Stimulated activated naive B cell treated with anti-CD40 and anti-IgM and Interleukin-4, amounts not matched to agents 10 μg/mL and 1 μg/mL and 100 μg/mL, for 72 hours (primary cell): Measurements from ENCODE around the gene ADAMTS14.

Experiments
- ATAC-seq, 2 donors: fragments of 150-1000 bp; cut with Tn5 transposase; replicated peaks; 2 replicates each; pipeline ENCODE4 v1.10.0; 2021; ENCODE audit warnings: moderate library complexity in 1 of 2
- DNase-seq: peaks from one replicate; pipeline ENCODE4 v3.0.0; 2021
- H3K27ac Mint-ChIP-seq: one replicate; pipeline ENCODE4 v1.8.0; 2022; ENCODE audit warnings: mild to moderate bottlenecking, mixed read lengths
- H3K27me3 Mint-ChIP-seq, 2 donors: one replicate each; pipeline ENCODE4 v1.8.0; 2022; ENCODE audit warnings: mixed read lengths in 2 of 2
- H3K36me3 Mint-ChIP-seq, 2 donors: one replicate each; pipeline ENCODE4 v1.8.0; 2022; ENCODE audit warnings: mixed read lengths in 2 of 2, mild to moderate bottlenecking in 1 of 2
- H3K4me1 Mint-ChIP-seq, 2 donors: one replicate each; pipeline ENCODE4 v1.8.0; 2022; ENCODE audit warnings: mixed read lengths in 2 of 2, mild to moderate bottlenecking in 1 of 2
- H3K4me3 Mint-ChIP-seq, 2 donors: one replicate each; pipeline ENCODE4 v1.8.0; 2022; ENCODE audit warnings: mild to moderate bottlenecking in 2 of 2, mixed read lengths in 2 of 2, moderate library complexity in 1 of 2
- H3K9me3 Mint-ChIP-seq, 2 donors: one replicate each; pipeline ENCODE4 v1.8.0; 2022; ENCODE audit warnings: mixed read lengths in 2 of 2, mild to moderate bottlenecking in 1 of 2

Gene ADAMTS14

DNA sequence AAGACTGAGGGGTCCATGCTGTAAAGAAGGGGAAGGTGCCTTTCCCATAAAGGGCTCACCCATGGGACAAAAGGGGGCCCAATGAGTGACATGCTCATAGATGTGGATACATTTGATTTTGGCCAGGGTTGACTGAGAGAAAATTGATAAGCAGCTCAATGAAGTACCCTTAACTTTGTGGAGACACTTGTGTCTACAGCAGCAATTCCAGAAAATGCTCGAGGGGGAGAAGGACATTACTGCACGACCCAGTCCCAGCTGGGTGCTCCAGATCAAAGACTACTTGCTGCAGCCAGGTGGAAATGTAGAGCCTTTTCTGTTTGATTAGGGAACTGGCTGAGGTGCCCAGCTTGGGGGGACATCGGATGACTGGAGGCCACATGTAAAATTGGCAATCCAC, 22.2 kb upstream of the ADAMTS14 start:
- H3K36me3 Mint-ChIP-seq = peaks cover 5 to 19% of the 10 kb centered on the region in 2 donors
- H3K27me3 Mint-ChIP-seq = peaks cover 0 to 3% of the 10 kb centered on the region in 2 donors
- ATAC-seq = no peak
- no peaks in the 10 kb centered on the region for H3K4me1 Mint-ChIP-seq
- no peak for DNase-seq
- H3K4me3 Mint-ChIP-seq = no peak overlapping the region
- H3K27ac Mint-ChIP-seq = no peak overlapping the region
- peaks cover 36 to 48% of the 10 kb centered on the region in 2 donors for H3K9me3 Mint-ChIP-seq

DNA sequence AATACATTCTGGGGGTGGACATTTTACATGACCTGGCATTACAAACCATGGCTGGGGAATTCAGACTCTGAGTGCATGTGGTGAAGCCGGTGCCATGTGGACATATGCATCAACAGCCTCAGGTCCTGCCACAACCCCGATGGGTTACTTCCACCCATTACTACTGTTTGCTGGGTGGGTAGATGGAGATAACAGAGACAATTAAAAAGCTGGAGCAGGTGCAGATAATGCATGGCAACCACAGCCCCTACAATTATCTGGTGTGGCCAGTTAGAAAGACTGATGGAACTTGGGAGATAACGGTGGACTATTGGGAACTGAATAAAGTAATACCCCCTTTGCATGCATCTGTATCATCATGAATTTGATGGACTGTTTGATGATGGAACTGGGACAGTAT, 21.6 kb upstream of the ADAMTS14 start:
- peaks cover 36 to 48% of the 10 kb centered on the region in 2 donors for H3K9me3 Mint-ChIP-seq
- H3K4me3 Mint-ChIP-seq = no peak overlapping the region
- peaks cover 5% of the 10 kb centered on the region in 2 donors for H3K27me3 Mint-ChIP-seq
- H3K27ac Mint-ChIP-seq = no peak overlapping the region
- ATAC-seq (no peak), DNase-seq (no peak)
- H3K4me1 Mint-ChIP-seq = no peaks in the 10 kb centered on the region
- peaks cover 7 to 19% of the 10 kb centered on the region in 2 donors for H3K36me3 Mint-ChIP-seq

DNA sequence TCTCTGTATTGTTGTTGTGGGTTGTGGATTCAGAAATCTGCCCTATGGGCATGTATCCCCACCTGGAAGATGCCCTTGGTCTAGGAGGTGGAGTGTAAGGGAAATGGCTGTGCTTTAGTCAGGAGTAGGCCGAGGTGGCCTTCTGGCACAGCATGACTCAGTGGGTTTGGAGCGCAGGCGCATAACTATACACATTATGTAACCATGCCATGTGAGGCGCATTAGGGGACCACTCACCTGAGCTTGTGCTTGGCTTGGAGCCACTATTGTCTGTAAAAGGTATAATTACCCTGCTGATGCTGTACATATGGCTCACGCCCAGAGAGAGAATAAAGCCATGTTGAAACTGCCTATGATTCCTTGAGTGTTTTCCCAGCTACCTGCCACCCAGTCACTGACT, 20.6 kb upstream of the ADAMTS14 start:
- DNase-seq (no peak), ATAC-seq (no peak)
- Mint-ChIP-seq H3K4me1 (peaks cover 3 to 9% of the 10 kb centered on the region in 2 donors), H3K27ac (no peak overlapping the region), H3K9me3 (peaks cover 36 to 48% of the 10 kb centered on the region in 2 donors), H3K27me3 (peaks cover 5% of the 10 kb centered on the region in 2 donors), H3K4me3 (no peak overlapping the region), H3K36me3 (peaks cover 7 to 19% of the 10 kb centered on the region in 2 donors)

DNA sequence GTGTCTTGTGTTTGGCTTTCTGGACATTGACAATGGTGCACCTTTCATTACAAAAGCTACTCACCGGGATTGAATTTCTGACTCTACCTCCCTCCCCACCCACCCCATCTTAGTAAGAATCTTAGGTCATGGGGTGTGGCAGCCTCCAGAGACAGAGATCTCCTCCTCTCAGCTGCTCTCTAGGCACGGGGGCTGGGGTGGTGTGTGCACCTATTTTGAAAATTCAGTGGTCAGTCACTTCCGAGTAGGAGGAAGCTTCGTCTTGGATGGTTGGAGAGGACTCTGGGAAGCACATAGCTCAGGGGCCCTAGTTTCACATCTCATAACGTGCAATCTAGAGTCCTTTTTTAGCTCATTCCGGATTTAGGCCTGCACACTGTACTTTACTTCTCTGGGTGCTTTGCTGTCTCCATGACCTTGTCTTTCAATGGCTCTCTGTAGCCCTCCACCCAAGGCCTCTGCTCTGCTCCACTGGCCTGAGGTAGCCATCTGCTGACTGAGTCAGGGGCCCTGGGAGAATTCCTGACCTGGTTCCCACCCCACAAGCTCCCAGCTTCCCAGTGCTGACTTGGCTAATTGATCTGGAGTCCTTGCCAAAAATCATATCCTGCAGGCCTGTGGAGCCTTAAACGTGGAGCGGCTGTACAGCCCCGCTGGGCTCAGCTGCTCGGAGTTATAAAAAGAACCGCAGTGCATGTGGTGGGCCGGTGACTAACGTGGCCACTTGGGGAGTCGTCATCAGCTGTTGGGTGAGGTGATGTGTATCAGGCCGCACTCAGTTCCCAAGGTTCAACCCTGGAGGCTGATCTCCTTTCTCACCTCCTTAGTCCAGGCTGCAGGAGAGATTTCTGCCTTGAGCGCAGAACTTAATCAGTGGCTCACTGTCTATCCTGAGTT, 19.3 kb upstream of the ADAMTS14 start:
- no peak for DNase-seq
- H3K27me3 Mint-ChIP-seq = peaks cover 5% of the 10 kb centered on the region in 2 donors
- no peak overlapping the region for H3K4me3 Mint-ChIP-seq
- H3K9me3 Mint-ChIP-seq = peaks cover 31 to 40% of the 10 kb centered on the region in 2 donors
- H3K27ac Mint-ChIP-seq = no peak overlapping the region
- peaks cover 6 to 13% of the 10 kb centered on the region in 2 donors for H3K4me1 Mint-ChIP-seq
- peaks cover 7 to 17% of the 10 kb centered on the region in 2 donors for H3K36me3 Mint-ChIP-seq
- no peak for ATAC-seq

DNA sequence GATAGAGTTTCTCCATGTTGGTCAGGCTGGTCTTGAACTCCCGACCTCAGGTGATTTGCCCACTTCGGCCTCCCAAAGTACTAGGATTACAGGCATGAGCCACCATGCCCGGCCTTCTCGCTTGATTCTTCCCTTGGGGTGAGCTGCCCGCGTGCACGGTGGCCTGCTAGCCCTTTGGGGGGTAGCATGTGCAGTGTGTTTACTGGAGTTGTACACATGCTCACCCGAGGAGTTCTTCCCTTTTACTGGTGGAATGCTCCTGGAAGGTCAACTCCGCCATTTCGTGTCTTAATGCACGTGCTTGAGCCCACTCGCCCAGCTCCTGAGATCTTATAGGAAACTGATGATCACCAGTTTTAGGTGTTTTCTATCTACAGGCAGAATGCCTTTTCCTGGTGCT, 17.0 kb upstream of the ADAMTS14 start:
- Mint-ChIP-seq H3K4me3 (no peak overlapping the region), H3K4me1 (peaks cover 6 to 13% of the 10 kb centered on the region in 2 donors), H3K27me3 (peaks cover 7 to 11% of the 10 kb centered on the region in 2 donors), H3K36me3 (peaks cover 2 to 4% of the 10 kb centered on the region in 2 donors), H3K9me3 (peaks cover 22 to 23% of the 10 kb centered on the region in 2 donors), H3K27ac (no peak overlapping the region)
- ATAC-seq (no peak), DNase-seq (no peak)

DNA sequence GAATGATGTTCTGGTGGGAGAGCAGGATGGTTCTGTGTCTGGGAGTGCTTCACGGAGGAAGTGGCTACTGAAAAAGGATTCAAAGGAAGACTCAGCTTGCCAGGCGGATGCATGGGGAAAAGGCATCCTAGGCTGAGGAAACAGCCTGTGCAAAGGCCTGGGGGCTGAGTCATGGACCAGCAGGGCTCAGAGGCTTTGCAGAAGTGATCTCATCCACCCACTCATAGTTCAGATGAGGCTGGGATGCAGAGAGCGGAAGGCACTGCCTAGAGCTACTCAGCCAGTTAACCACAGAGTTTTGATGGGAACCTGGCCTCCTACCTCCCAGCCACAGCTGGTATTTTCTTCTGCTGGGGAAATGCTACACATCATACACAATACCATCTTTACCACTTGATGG, 15.8 kb upstream of the ADAMTS14 start:
- peaks cover 14 to 17% of the 10 kb centered on the region in 2 donors for H3K9me3 Mint-ChIP-seq
- H3K36me3 Mint-ChIP-seq = peaks cover 2 to 3% of the 10 kb centered on the region in 2 donors
- H3K4me3 Mint-ChIP-seq = no peak overlapping the region
- H3K4me1 Mint-ChIP-seq = peaks cover 6 to 13% of the 10 kb centered on the region in 2 donors
- peaks cover 15 to 19% of the 10 kb centered on the region in 2 donors for H3K27me3 Mint-ChIP-seq
- peak; percentile 98 for ATAC-seq
- H3K27ac Mint-ChIP-seq = peak overlapping the region; percentile 2
- DNase-seq = peak; percentile 51

DNA sequence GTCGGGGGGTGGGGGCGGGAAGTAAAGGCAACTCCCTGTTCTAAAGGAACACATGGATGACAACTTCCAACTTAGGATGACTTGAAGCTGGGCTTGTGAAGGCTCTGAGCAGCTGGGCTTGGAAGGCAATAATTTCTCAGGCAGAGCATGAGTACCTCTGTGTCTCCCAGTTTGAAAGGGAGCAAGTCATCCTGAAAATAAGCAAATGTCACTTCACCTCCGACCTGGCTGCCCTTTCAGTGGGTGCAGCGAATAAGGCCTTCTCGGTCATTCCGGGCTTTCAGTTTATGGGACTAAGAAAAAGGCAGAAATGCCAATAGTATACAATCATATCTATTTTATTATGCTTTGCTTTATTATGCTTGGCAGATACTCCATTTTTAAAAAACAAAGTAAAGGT, 15.3 kb upstream of the ADAMTS14 start:
- Mint-ChIP-seq H3K27ac (peak overlapping the region; percentile 2), H3K4me1 (peaks cover 6 to 13% of the 10 kb centered on the region in 2 donors), H3K9me3 (peaks cover 8 to 12% of the 10 kb centered on the region in 2 donors), H3K27me3 (peaks cover 20 to 25% of the 10 kb centered on the region in 2 donors), H3K36me3 (peaks cover 0 to 2% of the 10 kb centered on the region in 2 donors), H3K4me3 (no peak overlapping the region)
- ATAC-seq (peak in 1 of 2 donors; percentile 22), DNase-seq (no peak)

DNA sequence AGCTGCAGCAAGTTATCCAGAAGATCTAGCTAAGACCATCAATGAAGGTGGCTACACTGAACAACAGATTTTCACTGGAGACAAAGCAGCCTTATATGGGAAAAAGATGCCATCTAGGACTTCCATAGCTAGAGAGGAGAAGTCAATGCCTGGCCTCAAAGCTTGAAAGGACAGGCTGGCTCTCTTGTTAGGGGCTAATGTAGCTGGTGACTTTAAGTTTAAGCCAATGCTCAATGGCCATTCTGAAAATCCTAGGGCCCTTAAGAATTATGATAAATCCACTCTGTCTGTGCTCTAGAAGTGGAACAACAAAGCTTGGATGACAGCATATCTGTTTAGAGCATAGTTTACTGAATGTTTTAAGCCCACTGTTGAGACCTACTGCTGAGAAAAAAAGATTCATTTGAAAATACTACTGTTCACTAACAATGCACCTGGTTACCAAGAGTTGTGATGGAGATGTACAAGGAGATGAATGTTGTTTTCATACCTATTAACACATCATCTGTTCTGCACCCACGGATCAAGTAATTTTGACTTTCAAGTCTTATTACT, 13.6 kb upstream of the ADAMTS14 start:
- Mint-ChIP-seq H3K36me3 (peaks cover 0 to 2% of the 10 kb centered on the region in 2 donors), H3K27me3 (peaks cover 30 to 37% of the 10 kb centered on the region in 2 donors), H3K9me3 (peaks cover 4 to 5% of the 10 kb centered on the region in 2 donors), H3K4me1 (peaks cover 6 to 13% of the 10 kb centered on the region in 2 donors), H3K4me3 (no peak overlapping the region), H3K27ac (no peak overlapping the region)
- no peak for DNase-seq
- ATAC-seq = no peak

DNA sequence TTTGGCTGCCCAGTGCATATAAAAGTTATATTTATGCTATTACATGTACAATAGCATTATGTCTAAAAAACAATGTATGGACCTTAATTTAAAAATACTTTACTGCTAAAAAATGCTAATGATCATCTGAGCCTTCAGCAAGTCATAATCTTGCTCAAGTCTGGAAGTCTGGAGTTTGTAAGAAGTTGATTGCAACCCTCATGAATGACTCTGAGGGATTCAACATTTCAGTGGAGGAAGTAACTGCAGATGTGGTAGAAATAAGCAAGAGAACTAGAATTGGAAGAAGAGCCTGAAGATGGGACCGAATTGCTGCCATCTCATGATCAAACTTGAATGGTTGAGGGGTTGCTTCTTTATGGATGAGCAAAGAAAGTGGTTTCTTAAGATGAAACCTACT, 13.0 kb upstream of the ADAMTS14 start:
- no peak overlapping the region for H3K4me3 Mint-ChIP-seq
- H3K27me3 Mint-ChIP-seq = peaks cover 30 to 37% of the 10 kb centered on the region in 2 donors
- no peak overlapping the region for H3K27ac Mint-ChIP-seq
- H3K4me1 Mint-ChIP-seq = peaks cover 7 to 13% of the 10 kb centered on the region in 2 donors
- no peak for ATAC-seq
- no peak for DNase-seq
- H3K36me3 Mint-ChIP-seq = peaks cover 0 to 2% of the 10 kb centered on the region in 2 donors
- H3K9me3 Mint-ChIP-seq = peaks cover 4% of the 10 kb centered on the region in 2 donors

DNA sequence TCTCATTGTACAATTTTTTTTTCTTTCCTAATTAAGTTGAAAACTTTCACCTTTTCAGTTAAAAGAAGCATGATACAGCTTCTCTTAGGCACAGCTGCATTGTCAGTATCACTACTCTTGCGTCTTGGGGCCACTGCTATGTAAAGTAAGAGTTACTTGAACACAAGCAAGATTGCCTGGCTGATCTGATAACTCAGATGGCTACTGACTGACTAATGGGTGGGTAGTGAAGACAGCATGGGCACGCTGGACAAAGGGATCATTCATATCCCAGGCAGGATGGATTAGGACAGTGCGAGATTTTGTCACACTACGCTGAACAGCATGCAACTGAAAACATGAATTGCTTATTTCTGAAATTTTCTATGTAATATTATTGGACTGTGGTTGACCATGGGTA, 11.6 kb upstream of the ADAMTS14 start:
- peaks cover 4% of the 10 kb centered on the region in 2 donors for H3K9me3 Mint-ChIP-seq
- H3K4me1 Mint-ChIP-seq = peaks cover 13 to 21% of the 10 kb centered on the region in 2 donors
- no peak overlapping the region for H3K27ac Mint-ChIP-seq
- ATAC-seq (no peak), DNase-seq (no peak)
- no peak overlapping the region for H3K4me3 Mint-ChIP-seq
- no peaks in the 10 kb centered on the region for H3K36me3 Mint-ChIP-seq
- peaks cover 28 to 32% of the 10 kb centered on the region in 2 donors for H3K27me3 Mint-ChIP-seq

DNA sequence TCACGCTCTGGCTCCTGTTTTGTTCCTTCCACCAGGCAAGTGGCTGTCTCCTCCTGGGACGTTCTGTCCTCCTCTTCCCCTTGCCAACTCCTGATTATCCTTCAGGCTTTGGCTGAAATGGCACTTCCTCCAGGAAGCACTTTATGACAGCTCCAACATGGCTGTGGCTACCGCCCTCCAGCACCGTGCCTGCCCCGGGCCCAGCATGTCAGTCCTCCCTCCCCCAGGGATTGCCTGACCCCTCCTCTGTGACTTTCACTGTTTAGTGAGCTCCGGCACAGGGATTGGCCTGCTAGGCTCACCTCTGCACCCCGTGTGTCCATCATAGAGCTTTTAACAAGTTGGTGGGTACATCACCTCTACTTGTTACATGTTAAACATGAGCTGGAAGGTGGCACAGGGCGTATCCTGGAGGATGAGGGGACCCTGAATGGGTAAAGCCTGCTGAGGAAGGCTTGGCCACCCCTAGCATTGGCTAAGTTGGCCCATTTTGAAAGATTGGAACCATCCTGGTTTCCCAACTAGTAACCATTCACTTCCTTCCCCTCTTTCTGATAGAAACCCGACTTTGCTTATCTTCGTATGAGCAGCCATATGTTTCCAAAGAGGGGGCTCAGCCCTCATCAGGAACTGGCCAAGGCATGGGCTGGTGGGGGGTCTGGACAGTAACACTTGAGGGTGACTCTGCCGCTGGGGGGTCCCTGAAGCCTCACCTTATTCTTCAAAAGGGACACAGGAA, 10.5 kb upstream of the ADAMTS14 start:
- DNase-seq (no peak), ATAC-seq (no peak)
- H3K4me3 Mint-ChIP-seq = no peak overlapping the region
- H3K27me3 Mint-ChIP-seq = peaks cover 28 to 32% of the 10 kb centered on the region in 2 donors
- H3K4me1 Mint-ChIP-seq = peaks cover 9 to 11% of the 10 kb centered on the region in 2 donors
- H3K27ac Mint-ChIP-seq = no peak overlapping the region
- H3K9me3 Mint-ChIP-seq = peaks cover 4% of the 10 kb centered on the region in 2 donors
- no peaks in the 10 kb centered on the region for H3K36me3 Mint-ChIP-seq

DNA sequence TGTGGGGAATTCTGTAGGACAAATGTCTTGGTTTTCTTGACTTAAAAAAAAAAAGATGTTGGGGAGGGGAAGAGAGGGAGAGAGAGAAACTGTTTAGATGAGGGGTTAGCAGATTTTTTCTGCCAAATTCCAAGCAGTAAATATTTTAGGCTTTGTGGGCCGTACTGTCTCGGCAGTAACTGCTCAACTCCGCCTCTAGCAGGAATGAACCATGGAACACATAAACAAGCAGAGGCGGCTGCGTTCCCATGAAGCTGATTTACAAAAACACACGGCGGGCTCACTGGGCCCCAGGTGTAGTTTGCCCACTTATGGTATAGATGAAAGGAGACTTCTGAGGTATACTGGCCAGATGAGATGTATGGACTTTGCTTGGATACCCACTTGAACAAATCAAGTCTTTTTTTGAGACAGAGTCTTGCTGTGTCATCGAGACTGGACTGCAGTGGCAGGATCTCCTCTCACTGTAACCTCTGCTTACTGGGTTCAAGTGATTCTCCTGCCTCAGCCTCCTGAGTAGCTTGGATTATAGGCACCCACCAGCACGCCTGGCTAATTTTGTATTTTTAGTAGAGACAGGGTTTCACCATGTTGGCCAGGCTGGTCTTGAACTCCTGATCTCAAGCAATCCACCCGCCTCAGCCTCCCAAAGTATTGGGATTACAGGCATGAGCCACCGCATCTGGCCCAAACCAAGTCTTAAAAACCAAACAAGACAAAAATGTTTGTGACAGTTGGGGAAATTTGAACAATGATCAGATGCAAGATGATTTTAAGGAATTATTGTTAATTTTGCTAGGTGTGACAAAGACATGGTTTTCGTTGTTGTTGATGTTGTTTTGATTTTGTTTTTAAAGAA, 9.7 kb upstream of the ADAMTS14 start:
- Mint-ChIP-seq H3K9me3 (peaks cover 4% of the 10 kb centered on the region in 2 donors), H3K4me1 (peaks cover 7 to 8% of the 10 kb centered on the region in 2 donors), H3K27me3 (peaks cover 28 to 32% of the 10 kb centered on the region in 2 donors), H3K27ac (no peak overlapping the region), H3K4me3 (no peak overlapping the region), H3K36me3 (no peaks in the 10 kb centered on the region)
- ATAC-seq = no peak
- DNase-seq = no peak
